ENCODE results near the gene SERINC5.

SERINC5 gene

DNA sequence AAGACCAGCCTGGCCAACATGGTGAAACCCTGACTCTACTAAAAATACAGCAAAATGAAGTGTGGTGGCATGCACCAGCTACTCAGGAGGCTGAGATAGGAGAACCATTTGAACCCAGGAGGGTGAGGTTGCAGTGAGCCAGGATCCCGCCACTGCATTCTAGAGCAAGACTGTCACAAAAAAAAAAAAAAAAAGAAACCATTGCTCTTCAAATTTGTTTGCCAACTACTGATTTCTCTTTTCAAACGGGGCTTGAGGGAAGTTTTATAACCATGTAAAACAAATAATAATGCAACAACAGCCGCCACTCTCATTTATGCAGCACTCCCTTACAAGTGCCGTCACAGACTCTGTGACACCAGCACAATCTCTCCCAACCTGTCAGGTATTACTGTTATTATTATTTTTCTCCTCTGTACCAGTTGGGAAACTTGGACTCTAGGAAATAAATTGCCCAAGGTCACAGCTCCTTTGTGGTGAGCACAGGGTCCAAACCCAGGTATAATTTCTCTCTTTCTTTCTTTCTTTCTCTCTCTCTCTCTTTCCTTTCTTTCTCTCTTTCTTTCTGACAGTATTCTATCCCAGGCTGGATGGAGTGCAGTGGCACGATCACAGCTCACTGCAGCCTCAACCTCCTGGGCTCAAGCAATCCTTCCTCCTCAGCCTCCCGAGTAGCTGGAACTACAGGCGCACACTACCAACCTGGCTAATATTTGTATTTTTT lies 25.4 kb downstream of the SERINC5 start:
- TF ChIP-seq, protein P1, sequence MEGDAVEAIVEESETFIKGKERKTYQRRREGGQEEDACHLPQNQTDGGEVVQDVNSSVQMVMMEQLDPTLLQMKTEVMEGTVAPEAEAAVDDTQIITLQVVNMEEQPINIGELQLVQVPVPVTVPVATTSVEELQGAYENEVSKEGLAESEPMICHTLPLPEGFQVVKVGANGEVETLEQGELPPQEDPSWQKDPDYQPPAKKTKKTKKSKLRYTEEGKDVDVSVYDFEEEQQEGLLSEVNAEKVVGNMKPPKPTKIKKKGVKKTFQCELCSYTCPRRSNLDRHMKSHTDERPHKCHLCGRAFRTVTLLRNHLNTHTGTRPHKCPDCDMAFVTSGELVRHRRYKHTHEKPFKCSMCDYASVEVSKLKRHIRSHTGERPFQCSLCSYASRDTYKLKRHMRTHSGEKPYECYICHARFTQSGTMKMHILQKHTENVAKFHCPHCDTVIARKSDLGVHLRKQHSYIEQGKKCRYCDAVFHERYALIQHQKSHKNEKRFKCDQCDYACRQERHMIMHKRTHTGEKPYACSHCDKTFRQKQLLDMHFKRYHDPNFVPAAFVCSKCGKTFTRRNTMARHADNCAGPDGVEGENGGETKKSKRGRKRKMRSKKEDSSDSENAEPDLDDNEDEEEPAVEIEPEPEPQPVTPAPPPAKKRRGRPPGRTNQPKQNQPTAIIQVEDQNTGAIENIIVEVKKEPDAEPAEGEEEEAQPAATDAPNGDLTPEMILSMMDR (conservative IDR thresholded peaks at IDR 0.05; ENCODE audit: low read depth, low read length) = no peak
- H3K27me3 ChIP-seq (ENCODE audit: insufficient read depth, low read depth) = no peaks in the 10 kb centered on the region
- peaks cover 29% of the 10 kb centered on the region; the same call in 1 of the 2 replicates for H3K79me2 ChIP-seq (ENCODE audit: insufficient read depth, low read depth)
- H3K4me3 ChIP-seq (IDR thresholded peaks at IDR 0.05; ENCODE audit: insufficient read depth, low read depth, low read length) = no peak overlapping the region
- H4K20me1 ChIP-seq (ENCODE audit: insufficient read depth) = peaks cover 7% of the 10 kb centered on the region; the same call in 1 of the 2 replicates
- H2AFZ ChIP-seq (ENCODE audit: low read depth) = no peak overlapping the region
- H3K4me1 ChIP-seq (ENCODE audit: low read depth, poor library complexity, severe bottlenecking) = no peaks in the 10 kb centered on the region
- no peak overlapping the region for H3K4me2 ChIP-seq
- H3K36me3 ChIP-seq (ENCODE audit: insufficient read depth) = no peaks in the 10 kb centered on the region
- H3K9ac ChIP-seq = no peak overlapping the region
- H3K27ac ChIP-seq = no peak overlapping the region

DNA sequence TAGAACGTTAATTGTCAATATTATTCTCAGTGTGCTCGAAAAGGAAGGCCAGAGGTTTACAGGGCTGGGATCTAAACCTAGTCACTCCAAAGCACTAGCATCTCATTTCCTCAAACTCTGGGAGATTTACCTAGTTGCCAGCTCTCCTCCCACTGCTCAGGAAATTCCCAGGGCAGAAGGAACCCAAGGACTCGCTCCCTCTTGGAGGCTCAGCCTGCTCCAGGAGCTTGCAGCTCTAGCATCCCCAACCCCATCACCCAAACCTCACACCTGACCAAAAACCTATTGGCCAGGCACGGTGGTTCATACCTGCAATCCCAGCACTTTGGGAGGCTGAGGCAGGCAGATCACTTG lies 26.0 kb downstream of the SERINC5 start:
- no peaks in the 10 kb centered on the region for H3K27me3 ChIP-seq (ENCODE audit: insufficient read depth, low read depth)
- H3K27ac ChIP-seq = no peak overlapping the region
- H3K9ac ChIP-seq = no peak overlapping the region
- TF ChIP-seq, protein P1 (conservative IDR thresholded peaks at IDR 0.05; ENCODE audit: low read depth, low read length) = no peak
- H3K36me3 ChIP-seq (ENCODE audit: insufficient read depth) = no peaks in the 10 kb centered on the region
- H3K79me2 ChIP-seq (ENCODE audit: insufficient read depth, low read depth) = peaks cover 29% of the 10 kb centered on the region; the same call in 1 of the 2 replicates
- H3K4me3 ChIP-seq (IDR thresholded peaks at IDR 0.05; ENCODE audit: insufficient read depth, low read depth, low read length) = no peak overlapping the region
- peaks cover 7% of the 10 kb centered on the region; the same call in 1 of the 2 replicates for H4K20me1 ChIP-seq (ENCODE audit: insufficient read depth)
- no peak overlapping the region for H3K4me2 ChIP-seq
- H2AFZ ChIP-seq (ENCODE audit: low read depth) = no peak overlapping the region
- H3K4me1 ChIP-seq (ENCODE audit: low read depth, poor library complexity, severe bottlenecking) = no peaks in the 10 kb centered on the region

DNA sequence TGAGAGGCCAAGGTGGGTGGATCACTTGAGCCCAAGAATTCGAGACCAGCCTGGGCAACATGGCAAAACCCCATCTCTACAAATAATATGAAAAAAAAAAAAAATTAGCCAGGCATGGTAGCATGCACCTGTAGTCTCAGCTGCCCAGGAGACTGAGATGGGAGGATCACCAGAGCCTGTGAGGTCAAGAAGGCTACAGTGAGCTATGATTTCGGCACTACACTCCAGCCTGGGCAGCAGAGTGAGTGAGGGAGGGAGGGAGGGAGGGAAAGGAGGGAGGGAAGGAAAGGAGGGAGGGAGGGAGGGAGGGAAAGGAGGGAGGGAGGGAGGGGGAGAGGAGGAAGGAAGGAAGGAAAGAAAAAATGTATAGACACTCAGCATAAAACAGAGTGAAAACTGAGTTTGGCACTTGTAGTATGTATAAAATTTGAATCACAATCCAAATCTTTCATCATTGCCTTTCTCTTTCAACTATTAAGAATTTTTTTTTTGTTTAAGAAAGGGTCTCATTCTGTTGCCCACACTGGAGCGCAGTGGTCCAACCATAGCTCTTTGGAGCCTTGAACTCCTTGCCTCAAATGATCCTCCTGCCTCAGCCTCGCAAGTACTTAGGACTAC lies 27.8 kb downstream of the SERINC5 start:
- Histone ChIP-seq H3K27me3 (ENCODE audit: insufficient read depth, low read depth) (no peaks in the 10 kb centered on the region), H3K36me3 (ENCODE audit: insufficient read depth) (no peaks in the 10 kb centered on the region), H4K20me1 (ENCODE audit: insufficient read depth) (peaks cover 7% of the 10 kb centered on the region; the same call in 1 of the 2 replicates), H3K4me1 (ENCODE audit: low read depth, poor library complexity, severe bottlenecking) (no peaks in the 10 kb centered on the region), H2AFZ (ENCODE audit: low read depth) (no peak overlapping the region), H3K79me2 (ENCODE audit: insufficient read depth, low read depth) (peaks cover 32% of the 10 kb centered on the region; the same call in 1 of the 2 replicates), H3K9ac (no peak overlapping the region), H3K27ac (no peak overlapping the region), H3K4me2 (no peak overlapping the region), H3K4me3 (IDR thresholded peaks at IDR 0.05; ENCODE audit: insufficient read depth, low read depth, low read length) (no peak overlapping the region)
- TF ChIP-seq, protein P1 (conservative IDR thresholded peaks at IDR 0.05; ENCODE audit: low read depth, low read length) = no peak

DNA sequence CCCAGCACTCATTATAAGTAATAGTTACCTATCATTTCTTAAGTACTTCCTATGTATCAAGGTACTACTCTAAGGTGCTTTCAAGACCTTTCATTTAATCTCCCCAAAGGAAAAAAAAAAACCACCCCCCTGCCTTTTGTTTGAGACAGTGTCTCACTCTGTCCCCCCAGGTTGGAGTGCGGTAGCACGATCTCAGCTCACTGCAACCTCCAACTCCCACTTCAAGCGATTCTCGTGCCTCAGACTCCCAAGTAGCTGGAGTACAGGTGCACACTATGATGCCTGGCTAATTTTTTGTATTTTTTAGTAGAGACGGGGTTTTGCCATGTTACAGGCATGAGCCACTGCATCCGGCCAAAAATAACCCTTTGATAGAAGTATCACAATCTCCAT lies 29.9 kb downstream of the SERINC5 start:
- no peak overlapping the region for H3K4me2 ChIP-seq
- H3K36me3 ChIP-seq (ENCODE audit: insufficient read depth) = no peaks in the 10 kb centered on the region
- peaks cover 5% of the 10 kb centered on the region; the same call in 1 of the 2 replicates for H4K20me1 ChIP-seq (ENCODE audit: insufficient read depth)
- no peak overlapping the region for H3K4me3 ChIP-seq (IDR thresholded peaks at IDR 0.05; ENCODE audit: insufficient read depth, low read depth, low read length)
- TF ChIP-seq, protein P1 (conservative IDR thresholded peaks at IDR 0.05; ENCODE audit: low read depth, low read length) = no peak
- H3K27ac ChIP-seq = no peak overlapping the region
- peaks cover 30% of the 10 kb centered on the region; the same call in 1 of the 2 replicates for H3K79me2 ChIP-seq (ENCODE audit: insufficient read depth, low read depth)
- H3K4me1 ChIP-seq (ENCODE audit: low read depth, poor library complexity, severe bottlenecking) = no peaks in the 10 kb centered on the region
- H3K9ac ChIP-seq = no peak overlapping the region
- H3K27me3 ChIP-seq (ENCODE audit: insufficient read depth, low read depth) = no peaks in the 10 kb centered on the region
- no peak overlapping the region for H2AFZ ChIP-seq (ENCODE audit: low read depth)

Data from KMS-11 (cell line).